Retinal pigment epithelial cell (primary cell): ENCODE data around the gene ZAR1.

Source experiments
- DNase-seq: peaks from one replicate; pipeline ENCODE4 v3.0.0-alpha.2; 2010; ENCODE audit warnings: low read depth
- H3K4me3 ChIP-seq: 2 replicates; pipeline ENCODE4 v1.5.1; 2011; ENCODE audit warnings: mild to moderate bottlenecking, low read length, control low read depth, moderate library complexity
- TF ChIP-seq, protein P1 (sequence below): conservative IDR thresholded peaks from 2 replicates; pipeline ENCODE4 v1.5.1; 2011; ENCODE audit warnings: low read depth, low read length, control low read depth, inconsistent platforms

Gene ZAR1

DNA sequence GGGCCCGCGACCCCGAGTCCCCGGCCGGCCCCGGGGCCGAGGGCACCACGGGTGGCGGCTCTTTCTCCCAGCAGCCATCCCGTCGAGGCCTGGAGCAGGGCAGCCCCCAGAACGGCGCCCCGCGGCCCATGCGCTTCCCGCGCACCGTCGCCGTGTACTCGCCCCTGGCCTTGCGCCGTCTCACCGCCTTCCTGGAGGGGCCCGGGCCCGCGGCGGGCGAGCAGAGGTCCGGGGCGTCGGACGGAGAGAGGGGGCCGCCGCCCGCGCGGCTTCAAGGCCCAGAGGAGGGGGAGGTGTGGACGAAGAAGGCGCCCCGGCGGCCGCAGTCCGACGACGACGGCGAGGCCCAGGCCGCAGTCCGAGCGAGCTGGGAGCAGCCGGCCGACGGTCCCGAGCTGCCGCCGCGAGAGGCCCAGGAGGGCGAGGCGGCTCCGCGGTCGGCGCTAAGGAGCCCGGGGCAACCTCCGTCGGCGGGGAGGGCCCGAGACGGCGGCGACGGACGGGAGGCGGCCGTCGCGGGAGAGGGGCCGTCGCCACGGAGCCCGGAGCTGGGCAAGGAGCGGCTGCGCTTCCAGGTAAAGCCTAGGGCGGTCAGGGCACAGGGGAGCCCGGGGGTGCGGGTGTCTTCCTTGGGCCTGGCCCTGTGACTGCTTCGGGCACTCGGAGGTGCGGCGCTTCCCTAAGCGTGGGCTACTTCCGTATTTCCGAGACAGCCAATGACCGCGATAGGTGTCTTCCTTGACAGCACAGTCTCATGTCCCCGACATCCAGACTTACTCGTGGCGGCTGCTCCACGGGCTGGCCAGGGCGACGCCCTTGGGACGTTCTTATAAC lies 845 bp downstream of the ZAR1 start:
- H3K4me3 ChIP-seq = no peak overlapping the region
- TF ChIP-seq, protein P1, sequence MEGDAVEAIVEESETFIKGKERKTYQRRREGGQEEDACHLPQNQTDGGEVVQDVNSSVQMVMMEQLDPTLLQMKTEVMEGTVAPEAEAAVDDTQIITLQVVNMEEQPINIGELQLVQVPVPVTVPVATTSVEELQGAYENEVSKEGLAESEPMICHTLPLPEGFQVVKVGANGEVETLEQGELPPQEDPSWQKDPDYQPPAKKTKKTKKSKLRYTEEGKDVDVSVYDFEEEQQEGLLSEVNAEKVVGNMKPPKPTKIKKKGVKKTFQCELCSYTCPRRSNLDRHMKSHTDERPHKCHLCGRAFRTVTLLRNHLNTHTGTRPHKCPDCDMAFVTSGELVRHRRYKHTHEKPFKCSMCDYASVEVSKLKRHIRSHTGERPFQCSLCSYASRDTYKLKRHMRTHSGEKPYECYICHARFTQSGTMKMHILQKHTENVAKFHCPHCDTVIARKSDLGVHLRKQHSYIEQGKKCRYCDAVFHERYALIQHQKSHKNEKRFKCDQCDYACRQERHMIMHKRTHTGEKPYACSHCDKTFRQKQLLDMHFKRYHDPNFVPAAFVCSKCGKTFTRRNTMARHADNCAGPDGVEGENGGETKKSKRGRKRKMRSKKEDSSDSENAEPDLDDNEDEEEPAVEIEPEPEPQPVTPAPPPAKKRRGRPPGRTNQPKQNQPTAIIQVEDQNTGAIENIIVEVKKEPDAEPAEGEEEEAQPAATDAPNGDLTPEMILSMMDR = no peak

DNA sequence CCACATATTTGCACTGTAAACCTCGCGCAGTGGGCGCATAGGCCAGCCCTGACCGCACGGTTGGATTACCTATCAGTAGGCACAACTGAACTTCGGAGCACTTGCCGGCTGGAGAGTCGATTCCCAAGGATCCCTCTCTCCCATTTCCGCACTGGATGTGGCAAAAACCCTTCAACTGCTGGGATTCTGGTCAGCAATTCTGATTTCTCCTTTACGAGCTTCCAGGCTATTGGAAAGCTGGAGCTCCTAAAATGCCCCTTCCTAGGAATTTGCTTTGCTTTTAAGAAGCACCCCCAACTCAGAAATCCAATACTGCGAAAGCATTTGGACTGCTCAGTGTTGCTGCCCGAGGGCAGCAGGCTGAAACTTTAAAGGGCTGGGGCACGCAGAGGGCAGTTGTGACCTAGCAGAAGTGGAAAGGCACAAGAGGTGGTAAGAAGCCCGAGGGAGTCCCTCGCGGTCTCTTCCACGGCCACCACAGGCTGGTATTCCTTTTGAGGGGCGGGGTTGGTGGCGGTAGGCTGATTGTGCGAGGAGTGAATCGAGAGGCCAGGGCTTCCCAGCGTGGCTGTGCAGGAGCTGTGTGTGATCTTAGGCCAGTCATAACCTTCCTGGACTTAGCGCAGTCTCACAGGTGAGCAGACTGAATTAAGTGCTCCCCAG lies 1.6 kb downstream of the ZAR1 start:
- no peak overlapping the region for H3K4me3 ChIP-seq
- no peak for DNase-seq
- TF ChIP-seq, protein P1 = no peak

More for the DNA sequence above, 845 bp downstream of the ZAR1 start:
- DNase-seq = no peak

DNA sequence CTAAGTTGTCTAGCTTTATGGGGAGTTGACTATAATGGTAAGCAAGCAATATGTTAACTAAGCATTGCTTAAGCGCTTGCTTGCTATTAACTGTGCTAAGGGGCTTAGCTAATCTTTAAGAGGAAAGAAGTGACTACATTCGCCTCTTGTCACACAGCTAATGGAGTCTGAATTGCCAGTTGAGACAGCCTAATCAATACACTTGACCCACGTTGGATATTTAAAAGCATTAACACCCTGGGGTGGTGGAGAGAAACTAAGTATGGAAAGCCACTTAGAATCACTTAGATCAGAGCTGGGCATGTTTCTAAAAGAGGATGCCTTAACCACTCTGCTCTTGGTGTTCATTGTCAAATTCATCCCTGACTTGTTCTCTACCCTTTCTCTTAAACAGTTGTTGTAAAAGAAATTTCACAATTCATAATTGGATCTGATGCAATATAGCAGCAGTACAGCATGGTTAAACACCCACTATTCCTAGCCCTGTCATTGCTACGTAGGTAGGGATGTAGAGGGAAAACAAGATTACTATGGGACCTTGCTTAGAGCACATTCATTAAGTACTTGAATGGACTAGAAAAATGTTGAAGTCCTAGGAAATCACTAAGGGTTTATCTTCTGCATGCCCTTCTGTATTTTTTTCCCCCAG lies 3.5 kb downstream of the ZAR1 start:
- no peak for DNase-seq
- no peak overlapping the region for H3K4me3 ChIP-seq
- TF ChIP-seq, protein P1 = no peak

DNA sequence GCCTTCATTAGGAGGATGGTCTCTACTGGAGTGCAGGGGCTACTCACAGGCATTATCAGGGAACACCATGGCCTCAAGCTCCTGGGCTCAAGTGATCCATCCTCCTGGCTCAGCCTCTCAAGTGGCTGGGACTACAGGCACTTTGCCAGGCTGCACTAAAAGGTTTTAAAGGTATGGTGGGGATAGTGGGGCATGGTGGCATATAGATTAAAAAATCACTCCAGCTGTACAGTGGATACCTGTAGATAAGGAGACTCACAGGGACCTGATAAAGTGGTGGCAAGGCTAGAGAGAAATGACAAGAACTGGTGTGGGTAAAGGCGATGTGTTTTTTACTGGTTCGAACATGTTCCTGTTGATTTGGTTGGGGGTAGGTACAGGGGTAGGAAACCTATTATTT lies 5.9 kb downstream of the ZAR1 start:
- TF ChIP-seq, protein P1 = no peak
- H3K4me3 ChIP-seq = no peak overlapping the region
- DNase-seq = no peak

DNA sequence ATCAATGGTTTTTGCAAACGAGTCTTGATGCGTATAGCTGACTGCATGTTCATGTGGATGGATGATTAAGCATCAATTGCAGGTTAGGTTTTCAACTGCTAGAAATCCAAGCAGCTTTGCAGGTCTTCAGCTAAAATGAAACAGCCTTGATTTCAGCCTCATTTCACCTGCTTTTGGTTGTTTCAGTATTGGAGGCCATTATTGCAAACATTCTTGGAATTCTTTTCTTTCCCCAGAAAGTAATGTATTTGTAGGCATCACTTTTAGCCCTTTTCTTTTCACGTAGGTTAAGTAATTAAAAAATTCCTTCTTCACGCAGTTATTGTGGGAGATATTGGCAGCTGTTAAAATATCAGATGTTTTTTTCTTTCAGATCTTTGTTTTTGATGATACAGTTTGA lies 8.8 kb downstream of the ZAR1 start:
- TF ChIP-seq, protein P1 = no peak
- no peak for DNase-seq
- no peak overlapping the region for H3K4me3 ChIP-seq

DNA sequence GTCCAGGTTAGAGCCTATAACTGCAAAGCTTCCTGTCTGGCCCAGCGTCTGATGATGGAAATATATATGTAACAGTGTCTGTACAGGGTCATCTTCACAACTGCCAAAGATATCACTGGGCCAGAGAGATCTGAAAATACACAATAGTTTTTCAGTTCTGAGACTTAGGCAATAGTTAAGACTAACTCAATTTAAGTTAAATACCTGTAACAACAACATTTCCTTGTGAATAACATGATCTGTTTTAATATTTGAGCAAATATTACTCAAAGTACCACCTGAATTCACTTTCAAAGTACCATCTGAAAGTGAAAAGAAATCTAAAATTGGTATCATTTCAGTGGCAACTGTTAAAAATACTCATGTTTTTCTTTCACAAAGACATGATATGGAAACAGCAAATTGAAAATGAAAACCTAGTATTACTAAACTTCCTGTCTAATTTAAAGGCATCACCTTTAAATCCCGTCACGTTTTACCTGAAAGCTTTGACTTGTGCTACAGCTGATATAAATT lies 9.6 kb downstream of the ZAR1 start:
- no peak overlapping the region for H3K4me3 ChIP-seq
- TF ChIP-seq, protein P1 = no peak
- no peak for DNase-seq
